ENCODE results near the gene RAB6B. TPM values are rescaled to one million over a fixed set of nuclear protein-coding genes. Genes with fewer than 3 reads are reported as not detected.
A peak's percentile ranks its signal among the peaks of the same experiment; 100 is the strongest.

RAB6B gene
- total RNA-seq, 1 experiment from 2014 or later: 0.33 TPM

GRCh38 chr3:133859381-133860234 lies 36.1 kb downstream of the RAB6B start:
- DNase-seq (ENCODE audit: low spot score): no peak

- no peak for DNase-seq (ENCODE audit: low spot score)
Observed at GRCh38 chr3:133857767-133858166, 37.9 kb downstream of the RAB6B start.

- peak; percentile 11 for DNase-seq (ENCODE audit: low spot score)
Observed at GRCh38 chr3:133856316-133856715, 39.4 kb downstream of the RAB6B start.

GRCh38 chr3:133855772-133856171 lies 39.9 kb downstream of the RAB6B start:
- DNase-seq (ENCODE audit: low spot score): peak; percentile 41

- DNase-seq (ENCODE audit: low spot score): no peak
Observed at GRCh38 chr3:133855002-133855370, 40.7 kb downstream of the RAB6B start.

GRCh38 chr3:133854264-133855001 lies 41.2 kb downstream of the RAB6B start:
- DNase-seq (ENCODE audit: low spot score): no peak

- DNase-seq (ENCODE audit: low spot score): no peak
Observed at GRCh38 chr3:133853925-133854227, 41.8 kb downstream of the RAB6B start.

GRCh38 chr3:133853063-133853924 lies 42.4 kb downstream of the RAB6B start:
- no peak for DNase-seq (ENCODE audit: low spot score)

- no peak for DNase-seq (ENCODE audit: low spot score)
Observed at GRCh38 chr3:133851931-133852330, 43.8 kb downstream of the RAB6B start.

GRCh38 chr3:133851266-133851906 lies 44.3 kb downstream of the RAB6B start:
- no peak for DNase-seq (ENCODE audit: low spot score)

GRCh38 chr3:133850034-133850433 lies 45.6 kb downstream of the RAB6B start:
- no peak for DNase-seq (ENCODE audit: low spot score)

GRCh38 chr3:133849346-133849745 lies 46.3 kb downstream of the RAB6B start:
- DNase-seq (ENCODE audit: low spot score): no peak

GRCh38 chr3:133845127-133845526 lies 50.6 kb downstream of the RAB6B start:
- no peak for DNase-seq (ENCODE audit: low spot score)

GRCh38 chr3:133843634-133844033 lies 52.0 kb downstream of the RAB6B start:
- DNase-seq (ENCODE audit: low spot score): peak; percentile 85

- DNase-seq (ENCODE audit: low spot score): no peak
Observed at GRCh38 chr3:133842158-133842557, 53.5 kb downstream of the RAB6B start.

- no peak for DNase-seq (ENCODE audit: low spot score)
Observed at GRCh38 chr3:133841196-133841595, 54.5 kb downstream of the RAB6B start.

GRCh38 chr3:133840767-133841166 lies 54.9 kb downstream of the RAB6B start:
- no peak for DNase-seq (ENCODE audit: low spot score)

- DNase-seq (ENCODE audit: low spot score): no peak
Observed at GRCh38 chr3:133840055-133840737, 55.5 kb downstream of the RAB6B start.

- DNase-seq (ENCODE audit: low spot score): no peak
Observed at GRCh38 chr3:133838916-133839800, 56.5 kb downstream of the RAB6B start.

GRCh38 chr3:133838296-133838789 lies 57.3 kb downstream of the RAB6B start:
- DNase-seq (ENCODE audit: low spot score): no peak
